ENCODE data around the gene KIF7.

The KIF7 gene

GRCh38 chr15:89648106-89649012 is 6.9 kb downstream of the KIF7 start:
- no peak for DNase-seq (ENCODE audit: low read depth)

GRCh38 chr15:89647191-89647851 is 7.9 kb downstream of the KIF7 start:
- DNase-seq (ENCODE audit: low read depth): peak; percentile 13

- DNase-seq (ENCODE audit: low read depth): no peak
Measured at GRCh38 chr15:89646416-89647141, 8.7 kb downstream of the KIF7 start.

- no peak for DNase-seq (ENCODE audit: low read depth)
Measured at GRCh38 chr15:89645680-89646079, 9.6 kb downstream of the KIF7 start.

- no peak for DNase-seq (ENCODE audit: low read depth)
Measured at GRCh38 chr15:89642106-89642505, 13.2 kb downstream of the KIF7 start.

GRCh38 chr15:89641053-89641452 is 14.2 kb downstream of the KIF7 start:
- DNase-seq (ENCODE audit: low read depth): no peak

- DNase-seq (ENCODE audit: low read depth): no peak
Measured at GRCh38 chr15:89640245-89640644, 15.0 kb downstream of the KIF7 start.

GRCh38 chr15:89633585-89633984 is 21.7 kb downstream of the KIF7 start:
- no peak for DNase-seq (ENCODE audit: low read depth)

GRCh38 chr15:89632563-89633430 is 22.5 kb downstream of the KIF7 start:
- DNase-seq (ENCODE audit: low read depth): no peak

- DNase-seq (ENCODE audit: low read depth): no peak
Measured at GRCh38 chr15:89631902-89632264, 23.4 kb downstream of the KIF7 start.

- no peak for DNase-seq (ENCODE audit: low read depth)
Measured at GRCh38 chr15:89630974-89631901, 24.0 kb downstream of the KIF7 start.

GRCh38 chr15:89630260-89630659 is 25.0 kb downstream of the KIF7 start:
- DNase-seq (ENCODE audit: low read depth): no peak

- DNase-seq (ENCODE audit: low read depth): no peak
Measured at GRCh38 chr15:89629829-89630228, 25.4 kb downstream of the KIF7 start.

GRCh38 chr15:89628806-89629715 is 26.2 kb downstream of the KIF7 start:
- no peak for DNase-seq (ENCODE audit: low read depth)

GRCh38 chr15:89628301-89628700 is 27.0 kb downstream of the KIF7 start:
- no peak for DNase-seq (ENCODE audit: low read depth)

GRCh38 chr15:89627256-89627970 is 27.9 kb downstream of the KIF7 start:
- DNase-seq (ENCODE audit: low read depth): no peak

GRCh38 chr15:89625716-89626115 is 29.6 kb downstream of the KIF7 start:
- DNase-seq (ENCODE audit: low read depth): no peak

GRCh38 chr15:89623165-89623564 is 32.1 kb downstream of the KIF7 start:
- DNase-seq (ENCODE audit: low read depth): no peak

- no peak for DNase-seq (ENCODE audit: low read depth)
Measured at GRCh38 chr15:89621547-89621946, 33.7 kb downstream of the KIF7 start.

Measured in stimulated activated CD4-positive, alpha-beta T cell treated with anti-CD3 and anti-CD28 coated beads, Interleukin-2, amount 100 ng/mL, for 4 hours (primary cell).